Hypothalamus (tissue), 51 donors: ENCODE data around the gene C14orf180.

ENCODE experiments used
- DNase-seq, 51 donors: peaks; one replicate each; lab custom pipeline; 2025; lab: John Stamatoyannopoulos, UW

The C14orf180 gene

GRCh38 chr14:104549536-104550339 is 29.8 kb upstream of the C14orf180 start:
- DNase-seq = no peak

GRCh38 chr14:104550340-104550860 is 29.2 kb upstream of the C14orf180 start:
- peak in 1 of 51 donors; percentile 18 for DNase-seq

GRCh38 chr14:104550861-104551728 is 28.5 kb upstream of the C14orf180 start:
- DNase-seq = no peak

GRCh38 chr14:104551851-104552737 is 27.5 kb upstream of the C14orf180 start:
- no peak for DNase-seq

GRCh38 chr14:104552738-104553125 is 26.8 kb upstream of the C14orf180 start:
- DNase-seq = no peak

- DNase-seq = no peak
Measured at GRCh38 chr14:104553166-104554087, 26.1 kb upstream of the C14orf180 start.

GRCh38 chr14:104554088-104554607 is 25.4 kb upstream of the C14orf180 start:
- DNase-seq = no peak

- DNase-seq = peak in 1 of 51 donors; percentile 16
Measured at GRCh38 chr14:104554608-104555429, 24.7 kb upstream of the C14orf180 start.

- DNase-seq = no peak
Measured at GRCh38 chr14:104555430-104556255, 23.9 kb upstream of the C14orf180 start.

GRCh38 chr14:104556256-104557021 is 23.1 kb upstream of the C14orf180 start:
- no peak for DNase-seq

GRCh38 chr14:104557086-104557485 is 22.5 kb upstream of the C14orf180 start:
- no peak for DNase-seq

- DNase-seq = no peak
Measured at GRCh38 chr14:104557766-104558165, 21.8 kb upstream of the C14orf180 start.

- DNase-seq = no peak
Measured at GRCh38 chr14:104558231-104559027, 21.1 kb upstream of the C14orf180 start.

- DNase-seq = no peak
Measured at GRCh38 chr14:104559028-104559803, 20.3 kb upstream of the C14orf180 start.
